ENCODE measurements around the gene DMD.

DMD gene

DNA sequence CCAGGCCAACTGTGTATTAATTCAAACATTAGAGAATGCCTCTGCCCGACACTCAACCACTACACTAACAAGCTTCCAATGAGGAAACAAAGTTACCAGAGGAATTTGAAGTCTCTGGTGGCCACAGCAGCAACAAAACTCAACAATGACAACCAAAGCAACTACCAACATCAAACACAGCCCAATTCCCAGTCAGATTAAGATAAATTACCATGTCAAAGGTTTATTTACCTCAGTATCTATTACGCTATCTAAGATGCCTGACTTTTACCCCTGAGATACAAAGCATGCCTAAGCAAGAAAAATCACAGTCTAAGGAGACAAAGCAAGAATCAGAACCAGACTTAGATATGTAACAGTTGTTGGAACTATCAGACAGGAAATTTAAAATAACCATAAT is 1909.4 kb downstream of the DMD start:
- H3K27me3 Mint-ChIP-seq (ENCODE audit: low read depth) = no peaks in the 10 kb centered on the region
- no peak overlapping the region for H3K4me3 Mint-ChIP-seq
- peaks cover 16% of the 10 kb centered on the region for H3K9me3 Mint-ChIP-seq
- H3K27ac Mint-ChIP-seq = no peak overlapping the region
- TF ChIP-seq, protein P1, sequence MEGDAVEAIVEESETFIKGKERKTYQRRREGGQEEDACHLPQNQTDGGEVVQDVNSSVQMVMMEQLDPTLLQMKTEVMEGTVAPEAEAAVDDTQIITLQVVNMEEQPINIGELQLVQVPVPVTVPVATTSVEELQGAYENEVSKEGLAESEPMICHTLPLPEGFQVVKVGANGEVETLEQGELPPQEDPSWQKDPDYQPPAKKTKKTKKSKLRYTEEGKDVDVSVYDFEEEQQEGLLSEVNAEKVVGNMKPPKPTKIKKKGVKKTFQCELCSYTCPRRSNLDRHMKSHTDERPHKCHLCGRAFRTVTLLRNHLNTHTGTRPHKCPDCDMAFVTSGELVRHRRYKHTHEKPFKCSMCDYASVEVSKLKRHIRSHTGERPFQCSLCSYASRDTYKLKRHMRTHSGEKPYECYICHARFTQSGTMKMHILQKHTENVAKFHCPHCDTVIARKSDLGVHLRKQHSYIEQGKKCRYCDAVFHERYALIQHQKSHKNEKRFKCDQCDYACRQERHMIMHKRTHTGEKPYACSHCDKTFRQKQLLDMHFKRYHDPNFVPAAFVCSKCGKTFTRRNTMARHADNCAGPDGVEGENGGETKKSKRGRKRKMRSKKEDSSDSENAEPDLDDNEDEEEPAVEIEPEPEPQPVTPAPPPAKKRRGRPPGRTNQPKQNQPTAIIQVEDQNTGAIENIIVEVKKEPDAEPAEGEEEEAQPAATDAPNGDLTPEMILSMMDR (IDR thresholded peaks at IDR 0.05; ENCODE audit: unreplicated experiment in 3 of 3) = no peak
- no peaks in the 10 kb centered on the region for H3K36me3 Mint-ChIP-seq (ENCODE audit: low read depth)
- no peaks in the 10 kb centered on the region for H3K4me1 Mint-ChIP-seq

DNA sequence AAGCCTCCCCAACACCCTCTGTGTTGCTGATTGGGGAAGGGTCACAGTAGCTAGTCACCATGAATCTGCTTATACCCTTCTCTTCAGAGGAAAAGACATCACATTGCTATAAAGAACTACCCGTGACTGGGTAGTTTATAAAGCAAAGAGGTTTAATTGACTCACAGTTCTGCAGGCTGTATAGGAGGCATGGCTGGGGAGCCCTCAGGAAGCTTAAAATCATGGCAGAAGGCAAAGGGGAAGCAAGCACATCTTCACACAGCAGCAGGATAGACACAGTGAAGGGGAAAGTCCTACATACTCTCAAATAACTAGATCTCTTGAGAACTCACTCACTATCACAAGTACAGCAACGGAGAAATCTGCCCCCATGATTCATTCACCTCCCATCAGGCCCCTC is 1910.1 kb downstream of the DMD start:
- H3K4me3 Mint-ChIP-seq = no peak overlapping the region
- no peaks in the 10 kb centered on the region for H3K27me3 Mint-ChIP-seq (ENCODE audit: low read depth)
- TF ChIP-seq, protein P1 (IDR thresholded peaks at IDR 0.05; ENCODE audit: unreplicated experiment in 3 of 3) = no peak
- no peaks in the 10 kb centered on the region for H3K4me1 Mint-ChIP-seq
- no peak overlapping the region for H3K27ac Mint-ChIP-seq
- H3K9me3 Mint-ChIP-seq = peaks cover 16% of the 10 kb centered on the region
- H3K36me3 Mint-ChIP-seq (ENCODE audit: low read depth) = no peaks in the 10 kb centered on the region

DNA sequence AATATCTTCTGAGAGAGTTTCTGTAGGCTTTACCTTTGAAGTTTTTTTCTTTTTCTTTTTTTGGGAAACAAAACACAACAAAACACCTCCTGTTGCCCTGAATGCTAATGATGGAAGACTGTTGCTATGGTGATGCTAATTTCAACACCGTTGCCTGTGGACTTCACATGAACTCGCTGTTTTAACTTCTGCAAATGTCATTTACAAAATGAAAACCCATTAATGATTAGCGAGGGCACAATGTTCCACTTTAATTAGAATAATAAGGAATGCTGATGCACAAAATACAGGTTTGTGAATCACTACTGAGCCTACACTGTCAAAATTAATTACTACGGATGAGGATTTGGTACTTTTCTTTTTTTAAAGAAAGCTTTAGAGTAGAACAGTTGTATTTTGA is 1912.4 kb downstream of the DMD start:
- TF ChIP-seq, protein P1 (IDR thresholded peaks at IDR 0.05; ENCODE audit: unreplicated experiment in 3 of 3) = no peak

DNA sequence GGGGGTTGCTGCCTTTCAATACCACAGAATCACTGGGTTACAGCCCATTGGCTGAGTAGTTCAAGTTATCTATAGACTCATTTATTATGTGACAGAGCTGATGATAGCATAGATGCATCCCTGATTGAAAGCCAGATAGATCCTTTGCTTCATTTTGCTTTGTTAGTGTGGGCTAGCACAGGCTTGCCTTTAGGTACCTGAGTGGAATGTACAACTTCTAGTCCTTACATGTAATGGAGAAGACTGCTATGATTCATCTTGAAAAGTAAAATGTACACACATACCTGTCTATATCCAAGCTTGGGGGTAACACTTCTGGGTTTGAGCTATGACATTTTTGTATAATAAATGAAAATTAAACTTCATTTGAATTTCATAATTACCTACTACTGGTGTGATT is 1913.5 kb downstream of the DMD start:
- H3K4me3 Mint-ChIP-seq = no peak overlapping the region
- H3K36me3 Mint-ChIP-seq (ENCODE audit: low read depth) = no peaks in the 10 kb centered on the region
- H3K9me3 Mint-ChIP-seq = peaks cover 13% of the 10 kb centered on the region
- no peaks in the 10 kb centered on the region for H3K27me3 Mint-ChIP-seq (ENCODE audit: low read depth)
- TF ChIP-seq, protein P1 (IDR thresholded peaks at IDR 0.05; ENCODE audit: unreplicated experiment in 3 of 3) = no peak
- no peak overlapping the region for H3K27ac Mint-ChIP-seq
- no peaks in the 10 kb centered on the region for H3K4me1 Mint-ChIP-seq

More for the DNA sequence above, 1912.4 kb downstream of the DMD start:
- no peaks in the 10 kb centered on the region for H3K27me3 Mint-ChIP-seq (ENCODE audit: low read depth)
- no peaks in the 10 kb centered on the region for H3K4me1 Mint-ChIP-seq
- no peak overlapping the region for H3K4me3 Mint-ChIP-seq
- no peaks in the 10 kb centered on the region for H3K36me3 Mint-ChIP-seq (ENCODE audit: low read depth)
- peaks cover 19% of the 10 kb centered on the region for H3K9me3 Mint-ChIP-seq
- H3K27ac Mint-ChIP-seq = peak overlapping the region in 1 of 3 experiments; percentile 64

DNA sequence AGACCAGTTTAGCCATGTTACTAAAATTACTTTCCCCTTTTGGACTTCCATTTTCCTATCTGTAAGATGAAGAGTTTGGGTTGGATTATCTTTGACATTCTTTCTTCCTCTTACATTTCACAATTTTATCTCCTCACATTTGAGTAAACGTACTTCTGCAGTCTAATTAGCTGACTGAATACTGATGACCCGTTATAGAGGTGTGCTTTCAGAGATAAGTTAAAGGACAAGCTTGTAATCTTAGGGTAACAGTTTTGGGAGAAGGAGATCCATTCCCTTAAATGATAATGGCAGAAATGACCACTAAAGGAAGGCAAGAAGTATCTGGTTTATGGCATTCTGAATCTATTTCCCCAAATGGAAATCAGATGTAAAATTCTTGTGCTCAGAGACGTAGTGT is 1916.9 kb downstream of the DMD start:
- no peak overlapping the region for H3K4me3 Mint-ChIP-seq

DNA sequence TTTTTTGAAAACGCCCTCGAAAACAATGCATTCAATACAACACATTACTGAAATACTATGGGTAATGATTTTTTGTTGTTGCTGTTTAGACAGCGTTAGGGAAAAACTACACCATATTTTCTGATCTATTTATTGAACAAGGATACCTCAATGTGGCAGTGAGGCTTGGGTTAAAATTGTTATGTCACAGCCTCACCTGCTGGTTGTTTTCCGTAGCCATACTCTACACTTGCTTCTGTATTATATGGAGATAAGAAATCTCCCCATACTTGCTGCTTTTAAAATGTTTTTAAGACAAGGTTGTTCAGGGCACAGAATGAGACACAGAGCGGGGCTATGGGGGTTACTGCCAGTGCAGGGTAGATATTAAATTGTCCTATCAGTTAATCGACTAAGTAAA is 1917.9 kb downstream of the DMD start:
- Mint-ChIP-seq H3K36me3 (ENCODE audit: low read depth) (no peaks in the 10 kb centered on the region), H3K9me3 (peaks cover 3% of the 10 kb centered on the region)

More for the DNA sequence above, 1916.9 kb downstream of the DMD start:
- Mint-ChIP-seq H3K27me3 (ENCODE audit: low read depth) (no peaks in the 10 kb centered on the region), H3K27ac (no peak overlapping the region), H3K4me1 (no peaks in the 10 kb centered on the region), H3K9me3 (peaks cover 5% of the 10 kb centered on the region), H3K36me3 (ENCODE audit: low read depth) (no peaks in the 10 kb centered on the region)
- TF ChIP-seq, protein P1 (IDR thresholded peaks at IDR 0.05; ENCODE audit: unreplicated experiment in 3 of 3) = no peak

More for the DNA sequence above, 1917.9 kb downstream of the DMD start:
- TF ChIP-seq, protein P1 (IDR thresholded peaks at IDR 0.05; ENCODE audit: unreplicated experiment in 3 of 3) = peak in 1 of 3 experiments; percentile 25
- Mint-ChIP-seq H3K4me3 (no peak overlapping the region), H3K27ac (no peak overlapping the region), H3K27me3 (ENCODE audit: low read depth) (no peaks in the 10 kb centered on the region), H3K4me1 (no peaks in the 10 kb centered on the region)
